Testis (tissue), 2 donors: ENCODE data around the gene CSNK1A1L.

Experiments used
- POLR2A ChIP-seq: fragments of 450-650 bp; IDR thresholded peaks from one replicate; pipeline ENCODE4 v1.6.1; 2017; ENCODE audit warnings: antibody characterized with exemption, mild to moderate bottlenecking, moderate library complexity
- TF ChIP-seq, protein P1 (sequence below), 3 experiments: fragments of 450-650 bp in 2 of 3; fragments of 200-600 bp in 1 of 3; sonication (generic) in 1 of 3; IDR thresholded peaks; one replicate each; pipeline ENCODE4 v1.5.1; 2016 to 2019; ENCODE audit warnings: antibody characterized with exemption in 3 of 3, mild to moderate bottlenecking in 2 of 3, moderate library complexity in 1 of 3

- TF ChIP-seq, protein P1, sequence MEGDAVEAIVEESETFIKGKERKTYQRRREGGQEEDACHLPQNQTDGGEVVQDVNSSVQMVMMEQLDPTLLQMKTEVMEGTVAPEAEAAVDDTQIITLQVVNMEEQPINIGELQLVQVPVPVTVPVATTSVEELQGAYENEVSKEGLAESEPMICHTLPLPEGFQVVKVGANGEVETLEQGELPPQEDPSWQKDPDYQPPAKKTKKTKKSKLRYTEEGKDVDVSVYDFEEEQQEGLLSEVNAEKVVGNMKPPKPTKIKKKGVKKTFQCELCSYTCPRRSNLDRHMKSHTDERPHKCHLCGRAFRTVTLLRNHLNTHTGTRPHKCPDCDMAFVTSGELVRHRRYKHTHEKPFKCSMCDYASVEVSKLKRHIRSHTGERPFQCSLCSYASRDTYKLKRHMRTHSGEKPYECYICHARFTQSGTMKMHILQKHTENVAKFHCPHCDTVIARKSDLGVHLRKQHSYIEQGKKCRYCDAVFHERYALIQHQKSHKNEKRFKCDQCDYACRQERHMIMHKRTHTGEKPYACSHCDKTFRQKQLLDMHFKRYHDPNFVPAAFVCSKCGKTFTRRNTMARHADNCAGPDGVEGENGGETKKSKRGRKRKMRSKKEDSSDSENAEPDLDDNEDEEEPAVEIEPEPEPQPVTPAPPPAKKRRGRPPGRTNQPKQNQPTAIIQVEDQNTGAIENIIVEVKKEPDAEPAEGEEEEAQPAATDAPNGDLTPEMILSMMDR (IDR thresholded peaks at IDR 0.05) = no peak
- no peak for TF ChIP-seq POLR2A
These were observed 8.8 kb upstream of the CSNK1A1L start for GRCh38 chr13:37114250-37114649.
